ENCODE measurements around the gene DNAJB6. TPM values are rescaled to one million over a fixed set of nuclear protein-coding genes. Genes with fewer than 3 reads are reported as not detected.

DNAJB6 gene
- total and polyA plus RNA-seq, 2 experiments from 2014 or later, result 92.2 to 110 TPM

DNA sequence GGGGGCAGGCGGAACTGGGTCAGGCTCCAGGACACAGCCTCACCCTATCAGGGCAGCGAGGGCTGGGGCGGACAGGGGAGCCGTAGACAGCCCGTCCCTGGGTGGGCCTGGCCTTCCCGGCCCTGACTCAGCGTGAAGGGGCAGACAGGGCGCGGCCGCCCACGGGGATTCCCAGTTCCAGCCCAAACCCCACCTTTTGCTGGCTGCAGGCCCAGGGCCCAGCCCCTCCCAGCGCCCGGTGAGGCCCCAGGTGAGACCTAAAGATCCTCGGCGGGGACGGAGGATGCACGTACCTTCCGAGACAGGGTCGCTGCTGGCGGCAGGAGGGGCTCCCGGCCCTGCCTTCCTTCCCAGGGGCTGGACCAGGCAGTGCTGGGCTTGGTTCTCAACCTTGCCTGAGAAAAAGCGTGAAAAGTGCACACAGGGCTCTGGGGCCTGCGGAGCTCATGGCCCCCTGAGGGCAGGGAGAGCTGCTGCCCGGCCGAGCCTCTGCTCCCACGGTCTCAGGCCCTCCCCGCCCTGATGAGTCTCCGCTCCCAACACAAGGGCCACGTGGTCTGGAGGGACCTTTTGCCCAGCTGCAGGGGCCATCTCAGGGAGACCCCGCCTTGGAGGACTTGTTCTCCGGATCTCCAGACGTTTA lies 43.9 kb upstream of the DNAJB6 start:
- TF ChIP-seq EZH2phosphoT487 (IDR thresholded peaks at IDR 0.05; ENCODE audit: low read depth, severe bottlenecking, unreplicated experiment), result no peak
- TF ChIP-seq CTCF (IDR thresholded peaks at IDR 0.05; ENCODE audit: poor library complexity), result no peak
- TF ChIP-seq EZH2 (IDR thresholded peaks at IDR 0.05; ENCODE audit: borderline replicate concordance), result no peak
- no peaks in the 10 kb centered on the region for H3K9me3 ChIP-seq (ENCODE audit: low read depth)
- no peaks in the 10 kb centered on the region for H3K9me2 ChIP-seq (replicated peaks; ENCODE audit: insufficient read depth)
- no peak overlapping the region for H2AFZ ChIP-seq
- no peaks in the 10 kb centered on the region for H3K36me3 ChIP-seq (replicated peaks; ENCODE audit: insufficient read depth, low read depth)
- no peak overlapping the region for H3K27ac ChIP-seq
- no peaks in the 10 kb centered on the region for H3K27me3 ChIP-seq
- no peak overlapping the region for H3K4me3 ChIP-seq
- no peaks in the 10 kb centered on the region for H3K4me1 ChIP-seq (ENCODE audit: insufficient read depth)
- H3K4me2 ChIP-seq, result no peak overlapping the region
- H4K20me1 ChIP-seq (ENCODE audit: insufficient read depth, poor library complexity, severe bottlenecking), result no peaks in the 10 kb centered on the region
- DNase-seq (ENCODE audit: low spot score), result peak; percentile 41
- WGBS (ENCODE audit: low lambda C conversion rate, missing lambda C conversion rate), result 86% methylated on average over 24 of the region's 32 CpGs
- no peaks in the 10 kb centered on the region for H3K79me2 ChIP-seq

DNA sequence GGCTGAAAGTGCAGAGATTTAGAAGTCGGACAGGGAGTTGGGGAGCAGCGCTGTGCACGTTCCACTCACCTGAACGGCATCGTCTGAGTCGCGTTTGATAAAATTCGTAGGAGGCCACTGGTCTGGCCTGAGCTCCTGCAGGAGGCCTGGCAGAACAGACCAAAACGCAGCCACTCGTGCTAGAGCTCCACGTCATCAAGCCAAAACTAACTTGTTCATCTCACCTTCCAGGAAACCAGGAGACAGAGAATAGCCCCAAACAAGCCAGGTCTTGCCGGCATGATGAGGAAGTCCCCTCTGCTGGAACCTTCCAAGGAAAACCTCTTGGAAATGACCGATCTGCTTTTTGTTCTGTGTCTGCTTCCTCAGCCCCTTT lies 43.4 kb upstream of the DNAJB6 start:
- Histone ChIP-seq H3K36me3 (replicated peaks; ENCODE audit: insufficient read depth, low read depth) (no peaks in the 10 kb centered on the region), H3K27me3 (no peaks in the 10 kb centered on the region), H3K9me3 (ENCODE audit: low read depth) (no peaks in the 10 kb centered on the region), H2AFZ (no peak overlapping the region), H3K9me2 (replicated peaks; ENCODE audit: insufficient read depth) (no peaks in the 10 kb centered on the region), H3K4me3 (no peak overlapping the region), H3K27ac (no peak overlapping the region), H3K4me1 (ENCODE audit: insufficient read depth) (no peaks in the 10 kb centered on the region), H3K4me2 (no peak overlapping the region), H3K79me2 (no peaks in the 10 kb centered on the region), H4K20me1 (ENCODE audit: insufficient read depth, poor library complexity, severe bottlenecking) (no peaks in the 10 kb centered on the region)
- 95% methylated on average over 12 of the region's 13 CpGs for WGBS (ENCODE audit: low lambda C conversion rate, missing lambda C conversion rate)
- TF ChIP-seq EZH2 (IDR thresholded peaks at IDR 0.05; ENCODE audit: borderline replicate concordance) (no peak), CTCF (IDR thresholded peaks at IDR 0.05; ENCODE audit: poor library complexity) (no peak), EZH2phosphoT487 (IDR thresholded peaks at IDR 0.05; ENCODE audit: low read depth, severe bottlenecking, unreplicated experiment) (no peak)
- DNase-seq (ENCODE audit: low spot score), result no peak

DNA sequence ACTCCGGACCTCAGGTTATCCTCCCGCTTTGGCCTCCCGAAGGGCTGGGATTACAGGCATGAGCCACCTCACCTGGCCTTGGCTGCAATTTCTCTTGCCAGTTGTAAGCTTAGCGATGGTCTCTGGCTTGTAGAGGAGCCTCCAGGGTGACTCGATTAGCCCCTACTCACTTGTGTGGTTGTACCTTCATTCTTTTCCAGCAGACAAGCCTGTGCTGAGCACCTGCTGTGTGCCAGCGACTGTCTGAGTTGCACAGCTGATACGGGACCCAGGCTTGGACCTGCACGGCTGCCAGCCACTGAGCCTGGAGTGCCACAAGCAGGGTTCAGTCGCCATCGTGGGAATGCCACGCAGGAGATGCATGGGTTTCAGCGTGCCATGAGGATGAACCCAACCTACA lies 42.0 kb upstream of the DNAJB6 start:
- Histone ChIP-seq H3K27ac (no peak overlapping the region), H3K27me3 (no peaks in the 10 kb centered on the region), H2AFZ (no peak overlapping the region), H3K79me2 (no peaks in the 10 kb centered on the region), H4K20me1 (ENCODE audit: insufficient read depth, poor library complexity, severe bottlenecking) (no peaks in the 10 kb centered on the region), H3K4me3 (no peak overlapping the region), H3K36me3 (replicated peaks; ENCODE audit: insufficient read depth, low read depth) (no peaks in the 10 kb centered on the region), H3K9me2 (replicated peaks; ENCODE audit: insufficient read depth) (no peaks in the 10 kb centered on the region), H3K4me1 (ENCODE audit: insufficient read depth) (no peaks in the 10 kb centered on the region), H3K9me3 (ENCODE audit: low read depth) (no peaks in the 10 kb centered on the region), H3K4me2 (no peak overlapping the region)
- DNase-seq (ENCODE audit: low spot score), result no peak
- 93% methylated on average over 12 of the region's 12 CpGs for WGBS (ENCODE audit: low lambda C conversion rate, missing lambda C conversion rate)
- no peak for TF ChIP-seq CTCF (IDR thresholded peaks at IDR 0.05; ENCODE audit: poor library complexity)
- TF ChIP-seq EZH2 (IDR thresholded peaks at IDR 0.05; ENCODE audit: borderline replicate concordance), result no peak
- no peak for TF ChIP-seq EZH2phosphoT487 (IDR thresholded peaks at IDR 0.05; ENCODE audit: low read depth, severe bottlenecking, unreplicated experiment)

All from hepatocyte (in vitro differentiated cells).